Uterus (tissue), 2 donors: ENCODE results near the gene GLOD5.

Source experiments
- CTCF ChIP-seq, 4 experiments: fragments of 200-600 bp in 2 of 4; fragments of 450-650 bp in 2 of 4; sonication (generic) in 2 of 4; IDR thresholded peaks; one replicate each; pipeline ENCODE4 v1.5.1; 2016 to 2019; ENCODE audit warnings: antibody characterized with exemption in 4 of 4, mild to moderate bottlenecking in 2 of 4, moderate library complexity in 1 of 4
- POLR2A ChIP-seq, 2 donors: fragments of 450-650 bp; IDR thresholded peaks; one replicate each; pipeline ENCODE4 v1.6.1; 2016; ENCODE audit warnings: antibody characterized with exemption in 2 of 2, mild to moderate bottlenecking in 1 of 2, moderate library complexity in 1 of 2

DNA sequence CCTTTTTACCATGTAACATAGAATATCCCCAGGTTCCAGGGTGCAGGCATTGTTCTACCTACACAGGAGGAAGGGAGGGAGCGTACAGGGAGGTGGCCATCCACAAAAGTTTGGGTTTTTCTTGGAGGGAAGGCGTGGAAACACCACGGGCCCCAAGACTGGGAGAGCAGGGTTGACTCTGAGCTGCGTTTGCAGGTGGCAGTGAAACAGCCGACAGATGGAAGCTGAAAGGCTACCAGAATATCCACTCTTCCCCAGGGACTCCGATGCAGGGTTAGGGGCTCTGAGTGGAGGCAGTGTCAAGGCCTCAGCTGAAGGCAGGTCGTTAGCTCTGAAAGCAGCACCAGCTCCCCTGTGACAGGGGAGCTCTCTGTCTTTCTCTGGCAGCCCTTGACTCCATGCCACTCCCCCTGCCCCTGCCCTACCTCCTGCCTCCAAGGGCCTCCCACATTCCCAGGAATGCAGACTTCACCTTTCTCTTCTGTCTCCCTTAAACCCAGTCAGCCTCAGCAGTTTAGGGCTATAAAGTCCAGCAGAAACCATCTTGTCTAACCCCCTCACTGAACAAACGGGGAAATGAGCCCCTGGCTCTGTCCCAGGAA lies 14.0 kb upstream of the GLOD5 start:
- TF ChIP-seq CTCF (IDR thresholded peaks at IDR 0.05) (no peak), POLR2A (IDR thresholded peaks at IDR 0.05) (no peak)
